KBM-7 (cell line): Measurements from ENCODE around the gene IZUMO4.
"Not testable (repeated sequence)": the region's sequence is repeated elsewhere in the genome, so short reads cannot be mapped to it uniquely, and the experiment has no call there.

Source experiments
- DNase-seq: peaks from one replicate; pipeline ENCODE4 v3.0.0-alpha.2; 2015
- in situ Hi-C: fragments of 300-500 bp; cut with MboI; formaldehyde crosslinking; loops from 2 replicates; pipeline ENCODE4 v1.14.3; 2020; ENCODE audit warnings: low sequenced_read_pairs, low pct_unique_long_range_greater_than_20kb, mixed read lengths

The IZUMO4 gene

GRCh38 chr19:2117215-2117960, 20.7 kb downstream of the IZUMO4 start:
- DNase-seq, result no peak
- in situ Hi-C loops, result no loop called here

GRCh38 chr19:2118438-2118837, 21.7 kb downstream of the IZUMO4 start:
- in situ Hi-C loops, result no loop called here
- no peak for DNase-seq

- no peak for DNase-seq
- in situ Hi-C loops, result no loop called here
These were observed 23.4 kb downstream of the IZUMO4 start for GRCh38 chr19:2119921-2120785.

GRCh38 chr19:2120821-2121220, 24.1 kb downstream of the IZUMO4 start:
- DNase-seq, result no peak
- in situ Hi-C loops, result no loop called here

- in situ Hi-C loops, result no loop called here
- DNase-seq, result no peak
These were observed 24.8 kb downstream of the IZUMO4 start for GRCh38 chr19:2121416-2122051.

- no peak for DNase-seq
- in situ Hi-C loops, result no loop called here
These were observed 25.5 kb downstream of the IZUMO4 start for GRCh38 chr19:2122251-2122650.

- in situ Hi-C loops, result no loop called here
- no peak for DNase-seq
These were observed 26.3 kb downstream of the IZUMO4 start for GRCh38 chr19:2122982-2123381.

DNA sequence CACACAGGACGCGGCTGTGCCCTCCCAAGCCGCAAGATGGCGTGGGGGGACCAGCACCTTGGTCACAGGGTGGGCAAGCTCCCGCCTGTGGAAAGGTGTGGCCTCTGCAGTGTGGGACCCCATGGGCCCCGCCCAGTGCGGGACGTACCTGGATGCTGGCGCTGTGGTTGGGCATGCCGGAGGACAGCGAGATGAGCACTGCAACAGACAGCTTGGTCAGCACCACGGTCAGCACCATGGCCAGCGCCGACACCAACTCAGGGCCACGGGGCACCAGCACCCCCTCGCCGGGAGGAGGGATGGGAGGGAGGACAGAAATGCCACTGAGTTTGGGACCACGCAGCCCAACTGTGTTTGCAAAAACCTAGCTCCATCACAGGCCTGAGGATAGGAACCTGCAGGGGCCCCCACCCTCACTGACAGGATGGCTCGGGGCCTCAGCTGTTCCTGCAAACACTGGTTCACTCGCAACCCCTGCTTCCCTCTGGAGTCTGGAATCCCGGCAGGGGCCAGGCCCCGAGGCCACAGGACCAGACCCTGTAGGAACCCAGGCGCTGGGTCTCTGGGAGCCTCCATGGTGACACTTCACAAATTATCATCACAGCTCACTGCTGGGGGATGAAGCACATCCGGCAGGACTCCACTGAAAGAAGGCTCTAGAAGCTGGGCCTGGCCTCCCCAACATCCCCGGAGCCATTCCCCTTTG, 27.1 kb downstream of the IZUMO4 start:
- in situ Hi-C loops, result no loop called here
- DNase-seq, result no peak

GRCh38 chr19:2126879-2127518, 30.3 kb downstream of the IZUMO4 start:
- in situ Hi-C loops, result no loop called here

DNA sequence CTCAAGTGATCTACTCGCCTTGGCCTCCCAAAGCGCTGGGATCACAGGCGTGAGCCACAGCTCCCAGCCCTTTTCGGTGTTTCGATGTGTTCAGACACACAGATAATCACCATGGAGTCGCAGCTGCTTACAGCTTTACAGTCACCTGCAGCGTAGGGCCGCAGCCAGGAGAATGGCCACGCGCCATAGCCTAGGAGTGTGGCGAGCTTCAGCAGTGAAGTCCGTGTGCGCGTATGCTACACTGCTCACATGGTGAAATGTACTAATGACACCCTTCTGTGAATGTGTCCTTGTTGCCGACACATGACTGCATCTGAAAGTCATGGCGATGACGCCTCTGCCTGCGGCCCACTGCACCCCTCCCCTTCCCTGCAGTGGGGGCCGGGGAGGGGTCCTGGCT, 31.0 kb downstream of the IZUMO4 start:
- in situ Hi-C loops, result no loop called here
- no peak for DNase-seq

More at GRCh38 chr19:2126879-2127518, 30.3 kb downstream of the IZUMO4 start:
- DNase-seq, result no peak

DNA sequence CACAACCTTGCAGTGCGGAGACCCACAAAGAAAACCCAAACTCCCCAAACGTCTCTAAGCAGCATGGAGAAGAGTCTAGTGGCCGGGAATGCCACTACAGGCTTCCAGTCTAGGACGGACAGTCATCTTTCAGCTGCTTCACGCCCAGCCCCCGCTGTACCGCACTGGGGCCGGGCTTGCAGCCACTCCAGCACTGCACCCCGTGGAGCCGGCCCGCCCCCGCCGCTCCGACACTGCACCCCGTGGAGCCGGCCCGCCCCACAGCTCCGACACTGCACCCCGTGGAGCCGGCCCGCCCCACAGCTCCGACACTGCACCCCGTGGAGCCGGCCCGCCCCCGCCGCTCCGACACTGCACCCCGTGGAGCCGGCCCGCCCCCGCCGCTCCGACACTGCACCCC, 31.5 kb downstream of the IZUMO4 start:
- in situ Hi-C loops, DNase-seq: not testable (repeated sequence)

GRCh38 chr19:2129022-2129421, 32.3 kb downstream of the IZUMO4 start:
- DNase-seq, result no peak

GRCh38 chr19:2129486-2129885, 32.8 kb downstream of the IZUMO4 start:
- no peak for DNase-seq
- in situ Hi-C loops, result no loop called here

More at GRCh38 chr19:2129022-2129421, 32.3 kb downstream of the IZUMO4 start:
- in situ Hi-C loops, result no loop called here

DNA sequence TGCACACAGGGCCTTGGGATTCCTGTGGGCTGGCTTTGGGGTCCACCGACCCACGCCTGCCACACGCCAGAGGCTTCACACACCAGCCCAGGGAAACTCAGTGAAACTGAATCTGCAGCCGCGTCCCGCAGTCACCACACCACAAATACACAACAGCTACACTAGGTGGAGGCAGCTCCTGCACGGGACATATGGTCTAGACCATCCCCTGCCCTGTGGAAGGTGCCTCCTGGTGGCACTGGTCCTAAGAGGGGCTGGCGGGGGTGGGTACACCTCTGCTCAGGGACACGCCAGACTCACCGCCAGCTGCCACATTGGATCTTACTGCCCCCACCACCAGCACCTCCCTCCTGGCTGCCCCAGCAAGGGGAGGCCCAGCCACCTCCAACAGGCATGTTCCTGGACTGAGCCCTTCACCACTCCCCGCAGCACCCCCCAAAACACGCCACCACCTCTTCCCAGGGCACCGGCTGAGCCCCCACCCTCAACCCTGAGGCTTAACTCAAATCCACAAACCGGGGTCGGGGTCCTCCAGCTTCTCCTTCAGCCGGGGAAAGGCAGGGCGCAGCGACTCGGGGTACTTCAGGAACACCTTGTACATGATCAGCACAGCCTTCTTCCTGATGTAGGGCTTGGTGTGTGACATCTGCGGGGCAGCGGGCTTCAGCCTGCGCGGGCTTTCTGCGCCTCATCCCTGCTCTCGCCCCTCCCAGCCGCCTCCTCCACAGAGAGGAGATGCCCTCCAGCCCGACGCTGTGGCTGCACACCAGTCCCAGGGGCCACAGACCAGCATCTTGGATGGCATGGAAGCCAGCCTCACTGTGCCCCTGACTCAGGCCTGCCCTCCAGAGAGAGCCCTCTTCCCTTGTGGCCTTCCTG, 33.4 kb downstream of the IZUMO4 start:
- in situ Hi-C loops, result no loop called here
- DNase-seq, result no peak

GRCh38 chr19:2131012-2131975, 34.6 kb downstream of the IZUMO4 start:
- DNase-seq, in situ Hi-C loops: not testable (repeated sequence)

- no peak for DNase-seq
- in situ Hi-C loops, result no loop called here
These were observed 35.5 kb downstream of the IZUMO4 start for GRCh38 chr19:2132191-2132590.
